ENCODE data around the gene ATP8B4.
"Not testable (repeated sequence)": the region's sequence is repeated elsewhere in the genome, so short reads cannot be mapped to it uniquely, and the experiment has no call there.

Gene ATP8B4

GRCh38 chr15:49985463-49985862, 133.6 kb downstream of the ATP8B4 start:
- TF ChIP-seq POU2F2 (IDR thresholded peaks at IDR 0.05; ENCODE audit: low read depth, low read length): no peak
- no peak for TF ChIP-seq TAF1 (IDR thresholded peaks at IDR 0.05; ENCODE audit: low read depth, low read length)
- TF ChIP-seq POLR2AphosphoS5 (IDR thresholded peaks at IDR 0.05; ENCODE audit: low read depth, low read length): no peak
- TF ChIP-seq POLR2A (IDR thresholded peaks at IDR 0.05; ENCODE audit: low read depth, low read length): no peak
- TF ChIP-seq PAX5 (IDR thresholded peaks at IDR 0.05; ENCODE audit: insufficient read depth, low read length, severe bottlenecking): no peak
- no peak for TF ChIP-seq SPI1 (IDR thresholded peaks at IDR 0.05; ENCODE audit: low read depth, low read length)
- FAIRE-seq: no peak
- no peak for DNase-seq (ENCODE audit: insufficient read length, low spot score)

- DNase-seq (ENCODE audit: insufficient read length, low spot score) (no peak), FAIRE-seq (no peak)
- TF ChIP-seq POLR2A (IDR thresholded peaks at IDR 0.05; ENCODE audit: low read depth, low read length): no peak
- no peak for TF ChIP-seq SPI1 (IDR thresholded peaks at IDR 0.05; ENCODE audit: low read depth, low read length)
- no peak for TF ChIP-seq PAX5 (IDR thresholded peaks at IDR 0.05; ENCODE audit: insufficient read depth, low read length, severe bottlenecking)
Observed at GRCh38 chr15:49984436-49984835, 134.6 kb downstream of the ATP8B4 start.

- FAIRE-seq (no peak), DNase-seq (ENCODE audit: insufficient read length, low spot score) (no peak)
- TF ChIP-seq SPI1 (IDR thresholded peaks at IDR 0.05; ENCODE audit: low read depth, low read length): no peak
- TF ChIP-seq PAX5 (IDR thresholded peaks at IDR 0.05; ENCODE audit: insufficient read depth, low read length, severe bottlenecking): no peak
- no peak for TF ChIP-seq POLR2AphosphoS5 (IDR thresholded peaks at IDR 0.05; ENCODE audit: low read depth, low read length)
- TF ChIP-seq POLR2A (IDR thresholded peaks at IDR 0.05; ENCODE audit: low read depth, low read length): no peak
- TF ChIP-seq POU2F2 (IDR thresholded peaks at IDR 0.05; ENCODE audit: low read depth, low read length): no peak
- no peak for TF ChIP-seq TAF1 (IDR thresholded peaks at IDR 0.05; ENCODE audit: low read depth, low read length)
Observed at GRCh38 chr15:49982584-49982983, 136.4 kb downstream of the ATP8B4 start.

DNA sequence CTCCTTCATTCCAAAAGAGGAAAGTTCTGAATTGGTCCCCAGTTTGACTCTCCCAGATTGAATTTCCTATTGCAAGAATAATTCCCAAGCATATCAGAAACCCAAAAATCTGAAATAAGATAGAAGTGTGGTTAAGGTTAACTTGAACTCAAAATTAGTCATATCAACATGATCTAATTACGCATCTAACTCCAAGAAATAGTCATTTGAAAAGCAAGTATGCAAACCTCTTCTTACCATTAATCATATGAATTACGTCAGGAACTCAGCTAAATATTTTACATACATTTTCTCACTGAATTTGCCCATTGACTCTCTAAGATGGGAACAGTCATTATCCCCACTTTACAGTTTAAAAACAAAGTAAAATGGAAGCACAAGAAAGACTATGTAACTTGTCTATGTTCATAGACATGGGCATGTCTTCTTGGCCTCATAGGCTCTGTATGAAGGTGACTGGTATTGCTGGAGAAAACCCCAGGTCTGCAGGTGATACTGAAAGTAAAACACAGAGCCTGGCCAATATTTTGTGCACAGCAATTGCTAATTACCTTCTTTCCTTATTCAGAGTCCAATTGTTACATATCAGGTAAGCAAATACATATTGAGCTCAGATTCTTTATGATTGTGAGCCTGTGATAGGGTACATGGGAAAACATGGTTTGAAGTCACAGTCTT, 139.2 kb downstream of the ATP8B4 start:
- FAIRE-seq (no peak), DNase-seq (ENCODE audit: insufficient read length, low spot score) (no peak)
- TF ChIP-seq POLR2AphosphoS5 (IDR thresholded peaks at IDR 0.05; ENCODE audit: low read depth, low read length) (no peak), PAX5 (IDR thresholded peaks at IDR 0.05; ENCODE audit: insufficient read depth, low read length, severe bottlenecking) (no peak), POU2F2 (IDR thresholded peaks at IDR 0.05; ENCODE audit: low read depth, low read length) (no peak), SPI1 (IDR thresholded peaks at IDR 0.05; ENCODE audit: low read depth, low read length) (no peak), POLR2A (IDR thresholded peaks at IDR 0.05; ENCODE audit: low read depth, low read length) (no peak), TAF1 (IDR thresholded peaks at IDR 0.05; ENCODE audit: low read depth, low read length) (no peak)

DNA sequence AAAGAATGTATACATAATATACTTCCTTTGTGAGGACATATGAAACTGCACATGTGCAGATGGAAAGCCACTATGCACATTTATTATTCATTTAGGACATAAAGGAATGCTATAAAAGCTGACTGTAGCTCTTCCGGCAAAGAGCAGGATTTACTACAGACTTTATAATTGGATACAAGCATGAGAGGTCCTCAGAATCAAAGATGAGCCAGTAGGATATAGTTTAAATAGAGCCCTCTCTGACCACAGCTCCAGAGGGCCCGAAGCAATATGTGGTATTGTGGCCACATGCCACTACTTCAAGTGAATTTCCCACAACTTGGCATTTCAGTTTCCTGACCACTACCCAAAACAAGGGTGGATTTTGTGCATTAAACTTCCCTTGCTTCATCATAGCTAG, 140.9 kb downstream of the ATP8B4 start:
- no peak for TF ChIP-seq POLR2AphosphoS5 (IDR thresholded peaks at IDR 0.05; ENCODE audit: low read depth, low read length)
- no peak for TF ChIP-seq TAF1 (IDR thresholded peaks at IDR 0.05; ENCODE audit: low read depth, low read length)
- no peak for TF ChIP-seq POLR2A (IDR thresholded peaks at IDR 0.05; ENCODE audit: low read depth, low read length)
- TF ChIP-seq PAX5 (IDR thresholded peaks at IDR 0.05; ENCODE audit: insufficient read depth, low read length, severe bottlenecking): no peak
- no peak for TF ChIP-seq POU2F2 (IDR thresholded peaks at IDR 0.05; ENCODE audit: low read depth, low read length)
- no peak for TF ChIP-seq SPI1 (IDR thresholded peaks at IDR 0.05; ENCODE audit: low read depth, low read length)
- DNase-seq (ENCODE audit: insufficient read length, low spot score) (no peak), FAIRE-seq (no peak)

DNA sequence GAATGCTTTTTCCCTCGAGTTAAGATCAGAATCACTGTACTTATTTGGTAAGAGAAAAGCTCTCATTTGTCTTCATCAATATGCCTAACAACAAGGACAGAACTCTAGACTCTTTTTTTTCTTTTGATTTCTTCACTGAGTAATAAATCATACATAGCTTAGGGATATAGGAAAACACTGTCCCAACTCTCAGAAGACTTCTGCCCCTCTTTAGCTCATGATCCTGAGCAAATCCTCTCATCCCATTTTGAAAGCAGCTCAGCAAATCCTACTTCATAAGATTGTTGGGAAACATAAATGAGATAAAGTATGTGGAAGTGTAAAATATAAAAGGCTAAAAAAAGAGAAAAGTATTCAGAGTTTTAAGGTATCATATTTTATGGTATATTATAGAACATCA, 141.7 kb downstream of the ATP8B4 start:
- no peak for FAIRE-seq
- TF ChIP-seq POLR2A (IDR thresholded peaks at IDR 0.05; ENCODE audit: low read depth, low read length) (no peak), PAX5 (IDR thresholded peaks at IDR 0.05; ENCODE audit: insufficient read depth, low read length, severe bottlenecking) (no peak), POLR2AphosphoS5 (IDR thresholded peaks at IDR 0.05; ENCODE audit: low read depth, low read length) (no peak)
- DNase-seq (ENCODE audit: insufficient read length, low spot score): no peak

- TF ChIP-seq POU2F2 (IDR thresholded peaks at IDR 0.05; ENCODE audit: low read depth, low read length) (no peak), SPI1 (IDR thresholded peaks at IDR 0.05; ENCODE audit: low read depth, low read length) (no peak), POLR2AphosphoS5 (IDR thresholded peaks at IDR 0.05; ENCODE audit: low read depth, low read length) (no peak), TAF1 (IDR thresholded peaks at IDR 0.05; ENCODE audit: low read depth, low read length) (no peak), PAX5 (IDR thresholded peaks at IDR 0.05; ENCODE audit: insufficient read depth, low read length, severe bottlenecking) (no peak), POLR2A (IDR thresholded peaks at IDR 0.05; ENCODE audit: low read depth, low read length) (no peak)
- FAIRE-seq (no peak), DNase-seq (ENCODE audit: insufficient read length, low spot score) (no peak)
Observed at GRCh38 chr15:49964551-49964950, 154.5 kb downstream of the ATP8B4 start.

DNA sequence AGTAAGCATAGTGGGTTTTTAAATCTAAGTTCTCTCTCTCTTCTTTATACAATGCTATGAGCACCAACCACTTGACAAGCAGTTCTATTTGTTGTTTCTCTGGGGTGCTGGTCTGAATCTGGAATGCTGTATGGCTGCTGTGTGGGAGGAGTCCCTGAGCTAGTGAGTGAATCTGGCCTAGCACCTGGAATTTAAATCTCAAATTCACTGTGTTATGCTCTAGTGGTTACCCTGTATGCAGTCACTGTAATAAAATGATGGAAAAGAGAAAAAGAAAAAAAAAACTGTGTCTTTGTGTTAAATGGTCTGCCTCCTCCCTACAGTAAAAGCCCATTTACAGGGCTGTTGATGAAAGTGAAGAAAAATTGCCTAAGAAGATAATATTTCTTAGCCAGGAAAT, 155.0 kb downstream of the ATP8B4 start:
- no peak for FAIRE-seq
- no peak for DNase-seq (ENCODE audit: insufficient read length, low spot score)
- TF ChIP-seq POU2F2 (IDR thresholded peaks at IDR 0.05; ENCODE audit: low read depth, low read length) (no peak), TAF1 (IDR thresholded peaks at IDR 0.05; ENCODE audit: low read depth, low read length) (no peak), POLR2AphosphoS5 (IDR thresholded peaks at IDR 0.05; ENCODE audit: low read depth, low read length) (no peak), SPI1 (IDR thresholded peaks at IDR 0.05; ENCODE audit: low read depth, low read length) (no peak), PAX5 (IDR thresholded peaks at IDR 0.05; ENCODE audit: insufficient read depth, low read length, severe bottlenecking) (no peak), POLR2A (IDR thresholded peaks at IDR 0.05; ENCODE audit: low read depth, low read length) (no peak)

GRCh38 chr15:49963033-49963772, 155.8 kb downstream of the ATP8B4 start:
- FAIRE-seq; DNase-seq (ENCODE audit: insufficient read length, low spot score): not testable (repeated sequence)

- no peak for TF ChIP-seq PAX5 (IDR thresholded peaks at IDR 0.05; ENCODE audit: insufficient read depth, low read length, severe bottlenecking)
- TF ChIP-seq POU2F2 (IDR thresholded peaks at IDR 0.05; ENCODE audit: low read depth, low read length): no peak
- TF ChIP-seq SPI1 (IDR thresholded peaks at IDR 0.05; ENCODE audit: low read depth, low read length): no peak
- TF ChIP-seq TAF1 (IDR thresholded peaks at IDR 0.05; ENCODE audit: low read depth, low read length): no peak
- TF ChIP-seq POLR2AphosphoS5 (IDR thresholded peaks at IDR 0.05; ENCODE audit: low read depth, low read length): no peak
- TF ChIP-seq POLR2A (IDR thresholded peaks at IDR 0.05; ENCODE audit: low read depth, low read length): no peak
- FAIRE-seq (no peak), DNase-seq (ENCODE audit: insufficient read length, low spot score) (no peak)
Observed at GRCh38 chr15:49962044-49962602, 156.9 kb downstream of the ATP8B4 start.
